H1 (cell line): ENCODE measurements around the gene ZNF738. TPM values are rescaled to one million over a fixed set of nuclear protein-coding genes. Genes with fewer than 3 reads are reported as not detected.

Experiments used
- CTCF ChIA-PET: fragments of 300-600 bp; sonication (Branson Sonifier 250); formaldehyde crosslinking; loops from one replicate; lab custom pipeline; 2021; ENCODE audit not compliant: partially characterized antibody; lab: Charles Lee
- POLR2A ChIA-PET: fragments of 300-600 bp; sonication (Branson Sonifier 250); formaldehyde crosslinking; loops from one replicate; lab custom pipeline; 2021; ENCODE audit warnings: inconsistent platforms; ENCODE audit not compliant: partially characterized antibody; lab: Charles Lee
- DNase-seq, 2 experiments: peaks; one replicate each; pipeline versions ENCODE4 v3.0.0 to v3.0.0-alpha.2; 2010 to 2022; ENCODE audit warnings: low spot score in 2 of 2, low read depth in 1 of 2, mixed read lengths in 1 of 2
- FAIRE-seq: peaks from 2 replicates; lab custom pipeline; 2011; peaks lifted over from hg19 to GRCh38; lab: Jason Lieb, UNC
- H2AFZ ChIP-seq: 2 replicates; pipeline ENCODE4 v1.8.1; 2012; ENCODE audit warnings: low read length, inconsistent platforms
- H2AK5ac ChIP-seq: 2 replicates; pipeline ENCODE4 v1.6.1; 2013; ENCODE audit warnings: low read depth, low read length
- H2BK120ac ChIP-seq: replicated peaks from 2 replicates; pipeline ENCODE3; 2013; ENCODE audit warnings: low read depth, low read length, inconsistent platforms
- H2BK12ac ChIP-seq: 2 replicates; pipeline ENCODE4 v1.6.1; 2013; ENCODE audit warnings: low read depth, low read length
- H2BK15ac ChIP-seq: 2 replicates; pipeline ENCODE4 v1.6.1; 2013; ENCODE audit warnings: low read length
- H2BK20ac ChIP-seq: 2 replicates; pipeline ENCODE4 v1.6.1; 2013; ENCODE audit warnings: low read length
- H2BK5ac ChIP-seq: 2 replicates; pipeline ENCODE4 v1.6.1; 2013; ENCODE audit warnings: low read depth, low read length
- H3K14ac ChIP-seq: 2 replicates; pipeline ENCODE4 v1.6.1; 2013; ENCODE audit warnings: inconsistent platforms; ENCODE audit not compliant: insufficient read length
- H3K18ac ChIP-seq: 2 replicates; pipeline ENCODE4 v1.6.1; 2013; ENCODE audit warnings: low read length; ENCODE audit errors: extremely low read depth
- H3K23ac ChIP-seq: 2 replicates; pipeline ENCODE4 v1.6.1; 2013; ENCODE audit warnings: inconsistent platforms; ENCODE audit not compliant: insufficient read length
- H3K23me2 ChIP-seq: 2 replicates; pipeline ENCODE4 v1.6.1; 2013; ENCODE audit warnings: low read depth, low read length
- H3K27ac ChIP-seq: 2 replicates; pipeline ENCODE4 v1.6.1; 2011; ENCODE audit warnings: low read depth, low read length, inconsistent platforms
- H3K27me3 ChIP-seq, 4 experiments: replicated peaks in 1 of 4; 1 replicate in 1 of 4; 2 replicates in 3 of 4; pipeline versions ENCODE4 v1.6.1 to v1.8.1; 2011 to 2013; ENCODE audit warnings: low read length in 3 of 4, mild to moderate bottlenecking in 3 of 4, inconsistent platforms in 2 of 4, mixed read lengths in 2 of 4, moderate library complexity in 1 of 4; ENCODE audit not compliant: control insufficient read depth in 3 of 4, insufficient read depth in 3 of 4; ENCODE audit errors: extremely low read depth in 1 of 4
- H3K36me3 ChIP-seq, 4 experiments: 2 replicates each; pipeline versions ENCODE4 v1.6.1 to v1.8.1; 2011 to 2013; ENCODE audit warnings: mild to moderate bottlenecking in 4 of 4, low read length in 3 of 4, moderate library complexity in 2 of 4, control low read depth in 1 of 4, inconsistent platforms in 1 of 4; ENCODE audit not compliant: insufficient read depth in 4 of 4, control insufficient read depth in 2 of 4
- H3K4ac ChIP-seq: replicated peaks from 2 replicates; pipeline ENCODE3; 2013; ENCODE audit warnings: low read length, low read depth, mixed read lengths, inconsistent platforms; ENCODE audit not compliant: insufficient read length
- H3K4me1 ChIP-seq, 4 experiments: replicated peaks in 1 of 4; 1 replicate in 1 of 4; 2 replicates in 3 of 4; pipeline versions ENCODE4 v1.6.1 to v1.8.1; 2011 to 2013; ENCODE audit warnings: low read length in 3 of 4, inconsistent platforms in 2 of 4, mixed read lengths in 1 of 4; ENCODE audit not compliant: insufficient read depth in 4 of 4, control insufficient read depth in 3 of 4
- H3K4me2 ChIP-seq, 2 experiments: 2 replicates each; pipeline versions ENCODE4 v1.6.1 to v1.8.1; 2011 to 2013; ENCODE audit warnings: low read depth in 2 of 2, low read length in 2 of 2, control low read depth in 1 of 2, inconsistent platforms in 1 of 2, mild to moderate bottlenecking in 1 of 2; ENCODE audit not compliant: insufficient read depth in 1 of 2
- H3K4me3 ChIP-seq, 4 experiments: fragments of 200-600, 300-600 bp in 1 of 4; sonication (generic), shearing (Covaris generic), sonication (Bioruptor Twin) in 1 of 4; 2 replicates each; pipeline versions ENCODE4 v1.5.1 to v1.8.1; 2011 to 2016; ENCODE audit warnings: low read length in 4 of 4, low read depth in 3 of 4, control low read depth in 2 of 4, inconsistent platforms in 2 of 4, mild to moderate bottlenecking in 2 of 4, mixed read lengths in 1 of 4, moderate library complexity in 1 of 4; ENCODE audit not compliant: insufficient read depth in 2 of 4; ENCODE audit errors: extremely low read depth in 1 of 4
- H3K56ac ChIP-seq: replicated peaks from 2 replicates; pipeline ENCODE3; 2013; ENCODE audit warnings: low read depth, mild to moderate bottlenecking, mixed read lengths, low read length, inconsistent platforms; ENCODE audit not compliant: insufficient read length
- H3K79me1 ChIP-seq: 2 replicates; pipeline ENCODE4 v1.6.1; 2013; ENCODE audit warnings: low read depth, low read length, control low read depth
- H3K79me2 ChIP-seq, 2 experiments: 2 replicates each; pipeline versions ENCODE4 v1.6.1 to v1.8.1; 2012 to 2013; ENCODE audit warnings: low read length in 2 of 2, mild to moderate bottlenecking in 2 of 2, inconsistent platforms in 1 of 2; ENCODE audit not compliant: insufficient read depth in 2 of 2, control insufficient read depth in 1 of 2
- H3K9ac ChIP-seq, 4 experiments: replicated peaks in 1 of 4; 1 replicate in 1 of 4; 2 replicates in 3 of 4; pipeline versions ENCODE4 v1.6.1 to v1.8.1; 2011 to 2013; ENCODE audit warnings: low read depth in 3 of 4, low read length in 3 of 4, control low read depth in 2 of 4, mild to moderate bottlenecking in 2 of 4, moderate library complexity in 2 of 4, inconsistent platforms in 1 of 4; ENCODE audit errors: extremely low read depth in 1 of 4
- H3K9me3 ChIP-seq, 2 experiments: 2 replicates each; pipeline versions ENCODE4 v1.6.1 to v1.8.1; 2012 to 2013; ENCODE audit warnings: mild to moderate bottlenecking in 2 of 2, moderate library complexity in 2 of 2, control low read depth in 1 of 2, inconsistent platforms in 1 of 2, low read depth in 1 of 2, low read length in 1 of 2, mixed read lengths in 1 of 2; ENCODE audit not compliant: insufficient read depth in 2 of 2
- H4K20me1 ChIP-seq, 2 experiments: replicated peaks in 1 of 2; 2 replicates each; pipeline versions ENCODE3 to v1.8.1; 2011 to 2013; ENCODE audit warnings: inconsistent platforms in 2 of 2, low read length in 2 of 2, mild to moderate bottlenecking in 1 of 2; ENCODE audit not compliant: insufficient read depth in 2 of 2, control insufficient read depth in 1 of 2
- H4K5ac ChIP-seq: 2 replicates; pipeline ENCODE4 v1.6.1; 2013; ENCODE audit warnings: low read length, low read depth, mixed read lengths, inconsistent platforms; ENCODE audit not compliant: insufficient read length
- H4K8ac ChIP-seq: 2 replicates; pipeline ENCODE4 v1.8.0; 2013; ENCODE audit warnings: mild to moderate bottlenecking, moderate library complexity, low read length, inconsistent platforms; ENCODE audit not compliant: insufficient read depth; ENCODE audit errors: extremely low read depth
- H4K91ac ChIP-seq: replicated peaks from 2 replicates; pipeline ENCODE3; 2013; ENCODE audit warnings: low read length, mixed read lengths, inconsistent platforms; ENCODE audit not compliant: insufficient read length
- ASH2L ChIP-seq: fragments of 200-600, 300-600 bp; sonication (generic); IDR thresholded peaks from one replicate; pipeline ENCODE4 v1.7.1; 2017; ENCODE audit warnings: low read length
- CBX5 ChIP-seq: fragments of 300-800, 300-1000 bp; sonication (generic); IDR thresholded peaks from 2 replicates; pipeline ENCODE4 v1.7.1; 2016; ENCODE audit warnings: antibody characterized with exemption, low read length, low read depth
- CREB1 ChIP-seq: IDR thresholded peaks from 2 replicates; pipeline ENCODE4 v1.6.1; 2012; ENCODE audit warnings: inconsistent platforms
- CTBP2 ChIP-seq: IDR thresholded peaks from 2 replicates; pipeline ENCODE4 v1.7.0; 2011; ENCODE audit warnings: borderline replicate concordance, mild to moderate bottlenecking, moderate library complexity, mixed read lengths, low read length; ENCODE audit not compliant: insufficient read depth, insufficient read length
- CTCF ChIP-seq, 3 experiments: IDR thresholded peaks; 1 replicate in 2 of 3; 2 replicates in 1 of 3; pipeline versions ENCODE4 v1.5.1 to v1.6.1; 2011; ENCODE audit warnings: low read length in 3 of 3, mild to moderate bottlenecking in 3 of 3, inconsistent platforms in 2 of 3, low read depth in 1 of 3, moderate library complexity in 1 of 3; ENCODE audit not compliant: insufficient read depth in 1 of 3; ENCODE audit errors: control extremely low read depth in 1 of 3
- PHF8 ChIP-seq: fragments of 200-600 bp; sonication (generic); conservative IDR thresholded peaks from 2 replicates; pipeline ENCODE4 v1.7.1; 2012; ENCODE audit warnings: low read depth, mild to moderate bottlenecking, inconsistent platforms, low read length, moderate library complexity
- POLR2A ChIP-seq, 2 experiments: IDR thresholded peaks; 1 replicate in 1 of 2; 2 replicates in 1 of 2; pipeline ENCODE4 v1.6.1; 2011; ENCODE audit warnings: low read depth in 2 of 2, low read length in 2 of 2, mild to moderate bottlenecking in 2 of 2; ENCODE audit errors: control extremely low read depth in 1 of 2
- POU5F1 ChIP-seq: IDR thresholded peaks from 2 replicates; pipeline ENCODE4 v1.6.1; 2011; ENCODE audit warnings: low read depth, mild to moderate bottlenecking, low read length, moderate library complexity
- SIN3A ChIP-seq, 2 experiments: IDR thresholded peaks in 1 of 2; conservative IDR thresholded peaks in 1 of 2; 2 replicates each; pipeline ENCODE4 v1.6.1; 2011 to 2012; ENCODE audit warnings: low read length in 2 of 2, improper control_type of control experiment in 1 of 2, low read depth in 1 of 2, mild to moderate bottlenecking in 1 of 2
- SP2 ChIP-seq: IDR thresholded peaks from 2 replicates; pipeline ENCODE4 v1.6.1; 2012; ENCODE audit warnings: mild to moderate bottlenecking, low read length, inconsistent platforms
- TCF12 ChIP-seq: IDR thresholded peaks from 2 replicates; pipeline ENCODE4 v1.6.1; 2011; ENCODE audit warnings: low read depth, mild to moderate bottlenecking, low read length
- TEAD4 ChIP-seq: IDR thresholded peaks from 2 replicates; pipeline ENCODE4 v1.6.1; 2012; ENCODE audit warnings: low read depth, low read length, inconsistent platforms, mixed read lengths
- YY1 ChIP-seq: IDR thresholded peaks from 2 replicates; pipeline ENCODE4 v1.6.1; 2011; ENCODE audit warnings: low read depth, mild to moderate bottlenecking, low read length
- WGBS, 2 experiments: shearing (Covaris generic) in 1 of 2; methylation state at CpG; one replicate each; pipeline versions ENCODE4 v1.1.6 to v1.1.7; 2013 to 2015; ENCODE audit warnings: low lambda C conversion rate in 2 of 2, mixed read lengths in 2 of 2, inconsistent platforms in 1 of 2, low coverage in 1 of 2, missing lambda C conversion rate in 1 of 2; ENCODE audit not compliant: insufficient replicate concordance in 2 of 2, insufficient coverage in 1 of 2, insufficient read length in 1 of 2; ENCODE audit errors: extremely low coverage in 1 of 2, missing lambda C conversion rate in 1 of 2; 5-methylcytosine and 5-hydroxymethylcytosine counted together
- polyA plus RNA-seq, 7 experiments: library from polyadenylated mRNA; depleted of rRNA in 3 of 7; stranded (reverse) in 5 of 7; unstranded in 2 of 7; fragments of >200 nt in 5 of 7; fragments of 200-250 nt in 2 of 7; gene quantifications; 1 replicate in 5 of 7; 2 replicates in 1 of 7; 4 replicates in 1 of 7; pipeline versions ENCODE4 v1.2.1 to v1.2.3, GENCODE V29; 2011 to 2013; ENCODE audit warnings: missing spikeins in 2 of 7, mixed read lengths in 2 of 7
- total RNA-seq: library from RNA; stranded (reverse); fragmentation: NEBNext Ultra II Directional; extraction: Animal tissue kit (Norgen Biotek cat#: 25700); gene quantifications from 2 replicates; pipeline ENCODE4 v1.2.1, GENCODE V29; 2021

ZNF738 gene
- total and polyA plus RNA-seq, 2 of the 8 experiments (the other 6 are each of a cell fraction or from before 2014, with no cell fraction given) = 78.1 to 148 TPM

- H4K8ac ChIP-seq = no peak overlapping the region
- H3K79me2 ChIP-seq = peaks cover 0 to 2% of the 10 kb centered on the region in 2 experiments; a peak in 1 of 4 replicates
- peaks cover 2 to 10% of the 10 kb centered on the region in 2 experiments; a peak in 3 of 4 replicates for H3K9me3 ChIP-seq
- 88% methylated on average over 1 of the region's 1 CpG; no CpG with 5 or more reads in 1 of the 2 experiments for WGBS, 2 experiments
- H4K5ac ChIP-seq = no peak overlapping the region
- H3K56ac ChIP-seq = no peak overlapping the region
- no peak overlapping the region for H2BK20ac ChIP-seq
- no peaks in the 10 kb centered on the region for H3K4me1 ChIP-seq
- no peak overlapping the region for H2BK120ac ChIP-seq
- ChIA-PET POLR2A (no interaction called here), CTCF (no interaction called here)
- H3K27ac ChIP-seq = no peak overlapping the region
- no peaks in the 10 kb centered on the region for H3K27me3 ChIP-seq
- no peak overlapping the region for H2BK12ac ChIP-seq
- TF ChIP-seq CTBP2 (no peak), CBX5 (no peak), POLR2A (IDR thresholded peaks at IDR 0.05; ENCODE audit: control extremely low read depth in 1 of 2, low read depth in 2 of 2, low read length in 2 of 2) (no peak), CTCF (IDR thresholded peaks at IDR 0.05; ENCODE audit: control extremely low read depth in 1 of 3, insufficient read depth in 1 of 3, low read depth in 1 of 3, low read length in 3 of 3) (no peak), TEAD4 (no peak), ASH2L (no peak), YY1 (no peak), CREB1 (no peak), PHF8 (no peak), POU5F1 (no peak), SIN3A (conservative IDR thresholded peaks at IDR 0.05 in 1 of 2, IDR thresholded peaks at IDR 0.05 in 1 of 2; ENCODE audit: low read depth in 1 of 2, low read length in 2 of 2) (no peak), TCF12 (no peak), SP2 (no peak)
- no peak overlapping the region for H4K91ac ChIP-seq
- no peak overlapping the region for H3K4me2 ChIP-seq
- H3K36me3 ChIP-seq = peaks cover 2 to 62% (median 30%) of the 10 kb centered on the region in 4 experiments; a peak in 7 of 8 replicates
- H2BK15ac ChIP-seq = no peak overlapping the region
- no peak overlapping the region for H2BK5ac ChIP-seq
- FAIRE-seq (peak; percentile 19), DNase-seq (no peak)
- H4K20me1 ChIP-seq = no peaks in the 10 kb centered on the region
- no peak overlapping the region for H3K9ac ChIP-seq
- no peak overlapping the region for H2AK5ac ChIP-seq
- H3K14ac ChIP-seq = no peak overlapping the region
- no peak overlapping the region for H3K4me3 ChIP-seq
- H3K23ac ChIP-seq = no peak overlapping the region
- H2AFZ ChIP-seq = no peak overlapping the region
- no peak overlapping the region for H3K4ac ChIP-seq
- H3K79me1 ChIP-seq = no peaks in the 10 kb centered on the region
- no peak overlapping the region for H3K18ac ChIP-seq
- H3K23me2 ChIP-seq = no peaks in the 10 kb centered on the region
Observed at GRCh38 chr19:21410166-21410565, 51.4 kb downstream of the ZNF738 start.
